GM13976 (cell line): Measurements from ENCODE around the gene CIITA.
"Not testable (repeated sequence)": the region's sequence is repeated elsewhere in the genome, so short reads cannot be mapped to it uniquely, and the experiment has no call there.

Source experiments
- DNase-seq: peaks from one replicate; pipeline ENCODE4 v3.0.0; 2012; ENCODE audit warnings: low spot score
- in situ Hi-C: fragments of 300-500 bp; cut with MboI; formaldehyde crosslinking; loops from one replicate; pipeline ENCODE4 v1.12.0; 2022; ENCODE audit warnings: low sequenced_read_pairs, mixed read lengths, inconsistent platforms; ENCODE audit not compliant: unreplicated experiment
- TF ChIP-seq, protein P1 (sequence below): IDR thresholded peaks from 2 replicates; pipeline ENCODE4 v1.5.1; 2012; ENCODE audit warnings: borderline replicate concordance, mild to moderate bottlenecking; ENCODE audit not compliant: insufficient read depth; ENCODE audit errors: extremely low read depth, missing control alignments, control extremely low read depth

Gene CIITA

DNA sequence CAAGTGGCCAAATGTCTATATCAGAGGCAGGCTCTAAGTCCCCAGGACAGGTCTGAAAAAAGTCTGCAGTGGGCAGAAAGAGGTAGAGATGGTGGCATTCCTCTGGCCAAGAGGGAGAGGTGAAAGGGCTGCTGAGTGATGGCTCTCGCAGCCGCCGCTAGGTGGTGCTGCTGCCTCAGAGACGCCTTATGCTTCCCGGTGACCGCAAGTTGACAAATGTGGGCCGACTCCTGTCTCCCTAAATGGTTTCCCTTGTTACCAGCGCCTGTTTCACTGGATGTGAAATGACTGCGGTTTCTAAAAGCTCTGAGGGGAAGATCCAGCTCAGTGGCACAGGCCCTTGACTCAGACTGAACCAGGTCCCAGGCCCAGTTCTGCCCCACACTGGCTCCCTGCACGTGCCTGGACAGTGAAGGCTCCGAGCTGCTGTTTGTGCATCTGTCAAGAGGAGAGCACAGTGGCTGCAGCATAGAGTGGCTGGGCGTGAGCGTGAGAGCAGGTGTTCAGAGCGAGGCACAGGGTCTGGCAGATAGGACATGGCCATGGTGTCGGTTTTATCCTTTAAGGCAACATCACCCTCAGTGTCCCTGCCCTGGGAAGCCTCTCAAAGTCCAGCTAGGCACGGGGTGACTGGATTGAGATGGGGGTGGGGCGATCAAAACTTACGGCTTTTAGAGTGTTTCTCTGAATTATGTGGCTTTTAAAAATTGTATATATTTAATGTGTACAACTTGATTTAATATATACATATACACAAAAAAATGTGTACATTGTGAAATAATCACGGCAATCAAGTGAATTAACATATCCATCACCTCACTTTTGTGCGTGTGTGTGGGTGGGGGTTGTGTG is 87.3 kb downstream of the CIITA start:
- TF ChIP-seq, protein P1, sequence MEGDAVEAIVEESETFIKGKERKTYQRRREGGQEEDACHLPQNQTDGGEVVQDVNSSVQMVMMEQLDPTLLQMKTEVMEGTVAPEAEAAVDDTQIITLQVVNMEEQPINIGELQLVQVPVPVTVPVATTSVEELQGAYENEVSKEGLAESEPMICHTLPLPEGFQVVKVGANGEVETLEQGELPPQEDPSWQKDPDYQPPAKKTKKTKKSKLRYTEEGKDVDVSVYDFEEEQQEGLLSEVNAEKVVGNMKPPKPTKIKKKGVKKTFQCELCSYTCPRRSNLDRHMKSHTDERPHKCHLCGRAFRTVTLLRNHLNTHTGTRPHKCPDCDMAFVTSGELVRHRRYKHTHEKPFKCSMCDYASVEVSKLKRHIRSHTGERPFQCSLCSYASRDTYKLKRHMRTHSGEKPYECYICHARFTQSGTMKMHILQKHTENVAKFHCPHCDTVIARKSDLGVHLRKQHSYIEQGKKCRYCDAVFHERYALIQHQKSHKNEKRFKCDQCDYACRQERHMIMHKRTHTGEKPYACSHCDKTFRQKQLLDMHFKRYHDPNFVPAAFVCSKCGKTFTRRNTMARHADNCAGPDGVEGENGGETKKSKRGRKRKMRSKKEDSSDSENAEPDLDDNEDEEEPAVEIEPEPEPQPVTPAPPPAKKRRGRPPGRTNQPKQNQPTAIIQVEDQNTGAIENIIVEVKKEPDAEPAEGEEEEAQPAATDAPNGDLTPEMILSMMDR, result peak; percentile 93
- in situ Hi-C loops, result loop anchor here (10.0 to 25.0 kb wide), 4 partner anchors 291 to 848 kb away; partner anchors contain the start of gene SOCS1
- peak; percentile 71 for DNase-seq

DNA sequence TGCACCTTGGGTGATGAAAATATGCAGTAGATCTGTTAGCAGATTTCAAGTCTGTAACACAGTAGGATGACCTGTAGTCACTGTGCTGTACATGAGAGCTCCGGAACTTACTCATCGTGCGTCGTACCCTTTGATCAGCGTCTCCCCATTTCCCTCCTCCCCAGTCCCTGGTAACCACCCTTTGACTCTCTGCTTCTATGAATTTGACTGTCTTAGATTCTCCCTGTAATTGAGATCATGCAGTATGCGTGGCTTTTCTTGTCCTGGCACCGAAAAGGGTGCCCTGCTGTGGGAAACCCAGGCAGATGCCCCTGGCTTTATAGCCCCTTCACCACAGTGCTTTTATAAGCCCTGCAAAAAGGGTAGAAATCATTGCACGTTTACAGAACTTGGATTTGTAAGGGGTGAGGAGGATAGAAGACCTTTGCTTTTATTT is 87.9 kb downstream of the CIITA start:
- TF ChIP-seq, protein P1, result no peak
- DNase-seq, result peak; percentile 61
- in situ Hi-C loops, result loop anchor here (10.0 to 25.0 kb wide), 4 partner anchors 290 to 847 kb away; partner anchors contain the start of gene SOCS1

DNA sequence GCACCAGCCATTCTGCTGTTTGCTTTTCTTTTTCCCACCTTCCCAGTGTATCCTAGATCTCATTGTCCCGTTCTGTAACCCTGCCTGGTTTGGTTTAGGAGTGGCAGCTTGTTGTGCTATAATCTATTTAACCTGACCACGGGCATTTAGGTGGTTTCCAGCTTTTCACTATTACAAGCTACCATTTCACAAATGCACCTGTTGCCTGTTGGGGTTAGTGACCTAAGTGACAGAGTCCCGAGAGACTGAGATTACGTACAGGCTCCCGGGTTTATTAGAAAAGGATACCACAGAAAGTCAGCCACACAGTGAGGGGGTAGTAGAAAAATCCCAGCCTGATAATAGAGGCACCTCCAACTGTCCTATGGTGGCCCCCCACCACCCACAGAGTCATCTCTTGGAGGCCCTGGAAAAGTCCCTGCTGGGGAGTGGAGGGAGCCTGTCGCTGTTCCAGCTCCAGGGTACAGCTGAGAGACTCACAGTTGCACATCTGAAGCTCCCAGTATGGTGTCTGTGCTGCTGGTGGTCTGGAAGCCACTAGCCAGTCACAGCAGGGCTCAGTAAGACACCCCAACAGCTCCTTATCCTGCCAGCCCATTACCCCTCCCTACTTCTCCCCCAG is 88.5 kb downstream of the CIITA start:
- in situ Hi-C loops, result loop anchor here (10.0 to 25.0 kb wide), 4 partner anchors 289 to 847 kb away; partner anchors contain the start of gene SOCS1
- peak; percentile 69 for DNase-seq
- TF ChIP-seq, protein P1, result no peak

DNA sequence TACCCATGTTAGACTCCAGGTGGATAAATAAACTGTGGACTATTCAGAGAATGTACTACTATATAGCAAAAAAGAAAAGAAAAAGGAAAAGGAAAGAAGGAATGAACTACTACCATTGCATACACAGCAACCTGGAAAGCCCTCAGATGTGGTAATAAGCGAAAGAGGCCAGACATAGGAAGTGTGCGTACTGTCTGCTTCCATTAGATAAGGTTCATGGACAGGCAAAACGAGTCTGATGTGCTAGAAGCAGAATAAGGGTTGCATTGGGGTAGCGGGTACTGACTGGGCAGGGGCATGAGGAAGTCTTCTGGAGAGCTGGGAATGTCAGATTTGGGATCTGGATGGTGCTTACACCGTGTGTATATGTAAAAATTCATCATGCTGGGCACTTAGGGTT is 89.1 kb downstream of the CIITA start:
- TF ChIP-seq, protein P1, result no peak
- DNase-seq, result no peak
- in situ Hi-C loops, result loop anchor here (10.0 to 25.0 kb wide), 4 partner anchors 289 to 846 kb away; partner anchors contain the start of gene SOCS1

DNA sequence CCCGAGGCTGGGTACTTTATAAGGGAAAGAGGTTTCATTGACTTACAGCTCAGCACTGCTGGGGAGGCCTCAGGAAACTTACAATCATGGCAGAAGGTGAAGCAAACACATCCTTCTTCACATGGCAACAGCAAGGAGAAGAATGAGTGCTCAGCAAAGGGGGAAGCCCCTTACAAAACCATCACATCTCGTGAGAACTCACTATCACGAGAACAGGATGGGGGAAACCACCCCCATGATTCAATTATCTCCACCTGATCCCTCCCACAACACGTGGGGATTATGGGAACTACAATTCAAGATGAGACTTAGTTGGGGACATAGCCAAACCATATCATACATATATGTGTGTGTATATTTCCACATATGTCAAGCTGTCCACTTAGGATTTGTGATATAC is 89.6 kb downstream of the CIITA start:
- in situ Hi-C loops, result loop anchor here (10.0 to 25.0 kb wide), 4 partner anchors 288 to 846 kb away; partner anchors contain the start of gene SOCS1

DNA sequence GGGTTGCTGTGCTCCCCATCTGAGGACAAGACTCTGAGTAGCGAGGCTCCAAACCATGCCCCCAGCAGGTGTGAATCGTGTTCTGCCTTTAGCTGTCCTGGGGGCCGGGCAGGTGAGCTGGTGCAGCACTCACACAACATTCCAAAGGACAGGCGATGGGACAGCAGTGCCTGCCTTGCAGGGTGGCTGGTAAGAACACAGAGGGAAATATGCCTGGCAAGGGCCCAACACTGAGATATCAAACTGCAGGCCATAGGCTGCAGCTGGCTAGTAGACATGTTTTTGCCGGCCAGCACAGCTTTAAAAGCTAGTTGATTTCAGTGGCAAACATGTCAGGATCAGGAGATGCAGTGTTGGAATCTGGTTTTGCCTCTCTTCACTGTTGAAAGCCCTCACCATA is 91.0 kb downstream of the CIITA start:
- DNase-seq, result no peak
- in situ Hi-C loops, result loop anchor here (10.0 to 25.0 kb wide), 4 partner anchors 287 to 844 kb away; partner anchors contain the start of gene SOCS1
- TF ChIP-seq, protein P1, result no peak

More for the DNA sequence above, 89.6 kb downstream of the CIITA start:
- DNase-seq, result not testable (repeated sequence)

DNA sequence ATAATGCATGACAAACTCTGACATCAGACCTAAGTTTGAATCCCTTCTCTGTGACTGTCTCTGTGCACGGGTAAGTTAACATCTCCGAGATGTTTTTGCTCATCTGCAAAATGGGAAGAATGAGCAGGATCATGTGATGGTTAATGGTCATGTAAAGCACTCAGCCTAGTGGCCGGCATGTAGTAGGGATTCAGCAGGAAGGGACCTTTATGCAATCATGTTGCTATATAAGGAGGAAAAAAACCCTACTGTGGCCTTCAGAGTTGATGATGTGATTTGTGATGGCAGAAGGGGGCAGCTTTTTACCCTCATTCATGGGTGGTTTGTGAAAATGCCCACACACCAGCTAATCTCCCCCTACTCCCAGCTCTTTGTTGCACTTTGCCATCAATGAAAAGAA is 91.5 kb downstream of the CIITA start:
- no peak for DNase-seq
- TF ChIP-seq, protein P1, result no peak
- in situ Hi-C loops, result loop anchor here (10.0 to 25.0 kb wide), 4 partner anchors 286 to 844 kb away; partner anchors contain the start of gene SOCS1
